HG03520 (cell line): ENCODE measurements around the gene CCDC57.

Experiments used
- ATAC-seq: cut with Tn5 transposase; IDR thresholded peaks from one replicate; pipeline ENCODE4 v1.9.1; 2021; ENCODE audit warnings: mild to moderate bottlenecking, moderate library complexity; ENCODE audit not compliant: unreplicated experiment

CCDC57 gene

DNA sequence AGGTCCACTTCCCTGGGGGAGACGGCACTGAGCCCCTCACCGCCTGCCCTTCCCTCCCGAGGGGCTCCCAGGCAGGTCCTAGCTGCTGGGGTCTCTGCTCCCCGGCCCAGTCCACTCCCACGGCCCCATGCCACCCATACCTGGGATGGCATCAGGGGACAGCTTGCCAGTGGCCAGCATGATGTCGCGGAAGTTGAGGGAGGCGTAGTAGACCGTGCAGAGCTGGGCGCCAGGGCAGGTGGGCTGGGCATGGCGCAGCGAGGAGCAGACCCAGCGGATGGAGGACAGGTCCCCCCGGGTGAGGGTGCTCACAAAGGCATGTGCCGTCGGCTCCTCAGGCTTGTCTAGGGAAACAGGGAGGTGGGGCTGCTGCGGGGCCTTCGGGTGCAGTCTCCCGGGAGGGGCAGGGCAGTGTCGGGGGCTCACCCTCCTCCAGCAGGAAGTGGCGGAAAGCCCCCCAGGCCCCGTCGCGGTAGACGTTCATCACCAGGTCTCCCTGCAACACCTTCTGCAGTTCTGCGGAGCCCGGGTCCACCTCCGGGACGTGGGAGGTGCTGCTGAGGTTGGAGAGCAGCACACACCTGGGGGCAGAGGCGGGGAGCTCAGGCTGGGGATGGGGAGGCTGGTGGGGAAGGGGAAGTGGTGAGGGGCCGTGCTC is 128.1 kb downstream of the CCDC57 start:
- no peak for ATAC-seq

DNA sequence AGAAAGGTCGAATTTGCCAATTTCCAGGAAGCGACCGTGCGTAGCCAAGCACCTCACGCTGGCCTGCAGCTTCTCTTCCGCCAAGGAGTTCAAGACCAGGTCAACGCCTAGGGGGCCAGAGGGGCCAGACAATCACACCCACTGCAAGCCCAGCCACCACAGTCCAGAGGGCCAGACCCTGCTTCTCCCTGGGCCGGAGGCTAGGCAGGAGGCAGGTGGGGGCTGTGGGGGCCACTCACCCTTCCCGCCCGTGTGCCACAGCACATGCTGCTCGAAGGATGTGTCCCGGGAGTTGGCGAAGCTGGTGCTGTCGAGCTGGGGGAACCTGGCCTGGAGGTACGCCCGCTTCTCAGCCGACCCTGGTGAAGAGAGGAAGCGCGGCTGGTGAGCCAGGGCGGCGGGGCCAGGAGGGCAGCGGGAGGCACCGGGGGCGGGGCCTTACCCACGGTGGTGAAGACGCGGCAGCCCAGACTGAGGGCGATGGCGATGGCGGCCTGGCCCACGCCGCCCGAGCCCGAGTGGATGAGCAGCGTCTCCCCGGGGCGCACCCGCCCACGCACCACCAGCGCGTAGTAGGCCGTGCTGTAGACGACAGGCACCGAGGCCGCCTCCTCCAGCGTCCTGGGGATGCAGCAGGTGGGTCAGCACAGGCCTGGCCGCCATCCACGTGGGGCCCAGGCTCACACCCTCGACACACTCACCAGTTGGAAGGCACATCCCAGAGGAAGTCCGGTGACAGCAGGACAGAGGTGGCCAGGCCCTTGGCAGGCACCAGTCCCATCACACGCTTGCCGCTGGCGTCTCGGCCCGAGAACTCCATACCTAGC is 128.9 kb downstream of the CCDC57 start:
- ATAC-seq = no peak

DNA sequence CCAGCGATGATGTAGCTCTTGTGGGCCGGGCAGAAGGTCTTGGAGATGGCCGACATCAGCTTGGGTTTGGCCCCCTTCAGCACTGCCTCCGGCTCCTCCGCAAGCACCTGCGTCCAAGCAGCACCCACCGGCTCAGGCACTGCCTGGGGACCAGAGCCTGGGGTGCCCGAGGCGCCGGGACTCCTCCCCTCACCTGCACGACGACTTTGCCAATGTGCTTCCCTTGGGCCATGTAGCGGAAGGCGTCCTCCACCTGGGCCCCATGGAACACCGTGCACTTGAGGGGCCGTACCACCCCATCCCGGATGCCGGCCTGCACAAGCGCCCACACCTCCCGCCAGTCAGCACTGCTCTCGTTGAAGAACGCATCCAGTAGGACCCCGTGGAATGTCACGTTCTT is 129.6 kb downstream of the CCDC57 start:
- no peak for ATAC-seq

DNA sequence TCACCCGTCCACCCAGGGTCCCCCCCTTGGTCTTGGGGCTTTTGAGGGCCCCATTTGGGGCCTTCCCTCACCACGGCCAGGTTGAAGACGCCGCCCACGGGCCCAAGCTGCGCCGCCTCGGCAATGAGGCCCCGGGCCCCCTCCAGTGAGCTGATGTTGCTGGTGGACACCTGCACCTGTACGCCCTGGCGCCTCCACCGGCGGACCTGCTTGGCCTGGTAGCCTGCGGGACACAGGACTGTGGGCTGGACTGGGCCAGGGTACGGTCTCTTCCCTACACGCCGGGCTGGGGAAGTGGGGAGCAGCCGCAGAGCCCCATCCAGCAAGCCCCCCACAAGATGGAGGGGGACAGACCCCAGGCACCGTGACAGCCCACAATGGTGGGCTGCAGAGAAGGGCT is 130.2 kb downstream of the CCDC57 start:
- ATAC-seq = no peak

DNA sequence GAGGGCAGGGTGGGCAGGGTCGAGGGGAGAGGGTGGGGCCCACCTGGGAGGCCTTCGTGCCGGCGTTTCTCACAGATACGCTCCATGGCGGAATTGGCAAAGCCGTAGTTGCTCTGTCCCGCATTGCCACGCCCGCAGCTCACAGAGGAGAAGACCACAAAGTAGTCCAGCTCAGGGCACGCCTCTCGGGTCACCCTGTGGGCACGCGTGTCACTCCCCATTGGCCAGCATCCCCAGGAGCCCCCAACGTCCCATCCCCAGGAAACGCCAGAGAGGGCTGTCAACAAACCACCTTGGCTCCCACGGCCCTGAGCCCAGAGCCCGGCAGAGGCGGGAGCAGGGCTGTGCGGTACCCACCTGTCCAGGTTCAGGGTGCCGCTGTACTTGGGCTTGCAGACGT is 130.7 kb downstream of the CCDC57 start:
- ATAC-seq = no peak

DNA sequence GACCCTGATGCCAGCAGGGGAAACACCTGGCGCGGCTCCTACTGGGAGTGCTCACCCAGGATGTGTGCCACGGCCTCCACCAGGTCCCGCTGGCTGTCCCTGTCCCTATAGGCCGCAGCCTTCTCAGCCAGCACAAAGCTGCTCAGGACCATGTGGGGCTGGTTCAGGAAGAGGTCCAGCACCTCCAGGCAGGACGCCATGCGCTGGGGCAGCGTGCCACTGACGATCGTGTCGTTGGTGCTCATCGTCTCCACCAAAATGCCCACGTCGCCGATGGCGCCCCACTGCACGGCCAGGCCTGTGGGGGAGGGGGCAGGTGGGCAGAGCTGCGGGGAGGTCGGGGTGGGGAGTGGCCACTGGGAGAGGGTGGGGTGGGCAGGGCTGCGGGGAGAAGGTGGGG is 131.1 kb downstream of the CCDC57 start:
- no peak for ATAC-seq

DNA sequence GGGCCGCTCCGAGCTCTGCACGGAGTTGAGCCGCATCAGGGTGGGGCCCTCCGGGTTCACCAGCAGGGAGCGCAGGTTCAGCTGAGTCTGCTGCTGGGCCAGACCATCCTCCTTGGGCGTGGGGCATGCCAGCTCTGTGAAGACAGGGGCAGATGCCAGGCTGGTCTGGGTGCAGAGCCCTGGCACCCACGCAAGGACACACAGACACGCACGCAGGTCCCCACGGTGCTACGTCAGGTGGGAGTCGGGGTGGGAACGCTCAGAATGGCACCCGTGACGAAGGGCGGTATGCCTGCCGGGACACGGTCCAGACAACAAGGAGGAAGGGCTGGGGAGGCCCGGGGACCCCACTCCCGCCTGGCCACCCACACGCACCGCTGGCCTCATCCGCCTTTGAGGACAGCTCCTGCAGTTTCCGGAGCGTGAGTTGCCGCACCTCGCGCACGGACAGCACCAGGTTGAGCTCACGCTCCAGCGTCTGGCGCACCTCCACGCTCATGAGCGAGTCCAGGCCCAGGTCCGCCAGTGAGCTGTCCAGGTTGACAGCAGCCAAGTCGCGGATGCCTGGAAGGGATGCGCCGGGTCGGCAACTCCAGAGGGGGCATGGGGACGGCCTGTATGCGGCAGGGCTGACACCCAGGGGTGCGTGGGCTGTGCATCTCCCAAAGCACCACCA is 131.7 kb downstream of the CCDC57 start:
- no peak for ATAC-seq

DNA sequence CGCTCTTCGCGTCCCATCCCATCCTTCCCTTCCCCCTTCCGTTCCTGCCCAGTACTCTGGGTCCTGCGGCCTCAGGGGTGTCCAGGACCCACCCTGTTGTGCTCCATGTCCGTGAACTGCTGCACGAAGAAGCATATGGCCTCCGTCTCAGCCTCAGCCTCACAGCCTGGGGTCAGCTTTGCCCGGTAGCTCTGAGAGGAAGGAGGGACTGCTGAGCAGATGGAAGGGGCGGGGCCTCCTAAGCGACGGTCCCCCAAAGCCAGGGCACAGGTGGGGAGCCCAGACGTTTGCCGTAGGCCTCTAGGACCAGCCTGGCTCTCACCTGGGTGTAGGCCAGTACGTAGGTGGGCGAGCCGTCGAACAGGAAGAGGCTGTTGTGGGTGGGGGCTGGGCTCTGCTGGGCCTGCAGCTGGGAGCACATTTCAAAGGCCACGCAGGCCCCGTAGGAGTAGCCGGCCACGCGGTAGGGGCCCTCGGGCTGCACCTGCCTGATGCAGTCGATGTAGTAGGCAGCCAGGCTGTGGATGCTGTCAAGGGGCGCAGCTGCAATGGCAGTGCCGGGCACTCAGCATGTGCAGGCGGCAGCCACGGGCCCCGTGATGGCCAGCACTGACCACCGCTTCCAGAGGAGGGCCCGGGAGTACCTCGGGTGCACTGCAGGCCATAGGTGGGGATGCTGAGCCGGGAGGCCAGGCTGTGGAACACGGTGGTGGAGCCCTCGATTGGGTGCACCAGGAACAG is 132.4 kb downstream of the CCDC57 start:
- ATAC-seq = no peak

DNA sequence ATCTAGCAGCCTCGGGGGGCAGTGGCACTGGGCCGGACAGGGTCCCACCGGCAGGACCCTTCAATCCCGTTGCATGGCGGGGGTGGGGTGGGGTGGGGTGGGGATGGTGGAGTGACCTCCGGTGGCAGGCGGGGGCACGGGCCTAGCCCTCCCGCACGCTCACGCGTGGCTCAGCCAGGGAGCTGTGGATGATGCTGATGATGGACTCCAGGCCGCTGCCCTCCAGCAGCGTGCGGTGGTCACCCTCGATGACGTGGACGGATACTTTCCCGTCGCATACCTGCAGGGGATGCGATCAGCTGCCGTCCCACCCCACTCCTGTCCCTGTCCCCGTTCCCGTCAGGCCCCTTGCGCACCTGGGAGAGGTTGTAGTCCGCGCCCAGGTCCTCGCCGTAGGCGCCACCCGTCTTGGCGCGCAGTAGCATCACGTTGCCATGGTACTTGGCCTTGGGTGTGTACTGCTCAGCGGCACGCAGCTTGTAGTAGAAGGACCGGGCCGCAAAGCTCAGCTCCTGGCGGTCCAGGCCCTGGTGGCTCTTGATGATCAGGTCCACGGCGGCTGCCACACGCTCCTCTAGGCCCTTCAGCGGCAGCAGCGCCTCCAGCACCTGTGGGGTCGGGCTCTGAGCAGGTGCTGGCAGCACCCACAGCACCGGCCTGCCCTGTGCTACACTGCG is 133.5 kb downstream of the CCDC57 start:
- no peak for ATAC-seq

DNA sequence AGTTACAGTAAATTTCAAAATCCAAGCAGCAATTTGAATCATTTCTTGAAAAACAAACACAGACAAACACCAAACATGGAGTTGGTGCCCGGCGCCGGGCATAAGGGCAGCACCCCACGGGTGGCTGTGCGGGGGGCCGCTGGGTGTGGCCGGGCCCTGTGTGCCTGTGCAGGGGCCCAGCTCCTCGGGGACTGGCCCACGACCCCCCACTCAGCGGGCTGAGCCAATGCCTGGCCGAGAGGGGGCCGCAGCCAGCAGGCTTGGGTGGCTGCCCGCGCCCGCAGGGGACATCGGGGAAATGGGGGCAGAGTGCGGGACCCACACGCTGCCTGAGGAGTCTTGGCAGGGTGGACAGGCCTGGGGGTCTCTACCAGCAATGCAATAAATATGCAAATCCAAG is 134.2 kb downstream of the CCDC57 start:
- ATAC-seq = no peak

DNA sequence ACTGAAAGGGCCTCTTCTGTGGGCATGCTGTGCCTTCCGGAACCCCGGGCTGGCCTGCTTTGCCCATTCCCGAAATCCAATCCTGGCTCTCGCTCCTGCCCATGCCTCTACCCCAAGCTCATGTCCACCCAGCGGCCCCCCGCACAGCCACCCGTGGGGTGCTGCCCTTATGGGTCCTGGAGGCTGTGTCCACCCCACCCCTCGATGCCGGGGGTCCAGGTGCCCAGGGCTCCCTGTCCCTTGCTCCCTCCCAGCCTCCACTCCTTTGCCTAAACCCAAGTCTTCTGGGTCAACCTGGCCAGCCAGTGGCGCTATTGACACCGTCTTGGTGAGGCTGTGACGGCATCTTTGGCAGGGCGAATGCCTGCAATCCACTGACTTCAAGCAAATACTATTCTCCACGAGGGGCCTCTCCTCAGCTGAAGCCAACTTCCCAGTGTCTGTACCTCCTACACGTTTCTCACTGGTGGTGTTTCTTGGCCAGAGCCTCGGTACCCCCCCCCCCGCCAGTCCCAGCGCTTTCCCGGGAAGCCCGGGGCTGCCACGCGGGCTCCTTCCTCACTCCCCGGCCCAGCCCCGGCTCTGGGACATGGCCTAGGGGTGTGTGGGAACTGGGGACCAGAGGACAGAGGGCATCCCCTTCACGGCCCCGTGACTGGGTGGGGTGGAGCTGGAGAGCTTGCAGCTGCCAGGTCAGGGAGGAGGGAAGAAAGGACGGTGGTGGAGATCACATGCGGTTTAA is 134.9 kb downstream of the CCDC57 start:
- ATAC-seq = no peak

DNA sequence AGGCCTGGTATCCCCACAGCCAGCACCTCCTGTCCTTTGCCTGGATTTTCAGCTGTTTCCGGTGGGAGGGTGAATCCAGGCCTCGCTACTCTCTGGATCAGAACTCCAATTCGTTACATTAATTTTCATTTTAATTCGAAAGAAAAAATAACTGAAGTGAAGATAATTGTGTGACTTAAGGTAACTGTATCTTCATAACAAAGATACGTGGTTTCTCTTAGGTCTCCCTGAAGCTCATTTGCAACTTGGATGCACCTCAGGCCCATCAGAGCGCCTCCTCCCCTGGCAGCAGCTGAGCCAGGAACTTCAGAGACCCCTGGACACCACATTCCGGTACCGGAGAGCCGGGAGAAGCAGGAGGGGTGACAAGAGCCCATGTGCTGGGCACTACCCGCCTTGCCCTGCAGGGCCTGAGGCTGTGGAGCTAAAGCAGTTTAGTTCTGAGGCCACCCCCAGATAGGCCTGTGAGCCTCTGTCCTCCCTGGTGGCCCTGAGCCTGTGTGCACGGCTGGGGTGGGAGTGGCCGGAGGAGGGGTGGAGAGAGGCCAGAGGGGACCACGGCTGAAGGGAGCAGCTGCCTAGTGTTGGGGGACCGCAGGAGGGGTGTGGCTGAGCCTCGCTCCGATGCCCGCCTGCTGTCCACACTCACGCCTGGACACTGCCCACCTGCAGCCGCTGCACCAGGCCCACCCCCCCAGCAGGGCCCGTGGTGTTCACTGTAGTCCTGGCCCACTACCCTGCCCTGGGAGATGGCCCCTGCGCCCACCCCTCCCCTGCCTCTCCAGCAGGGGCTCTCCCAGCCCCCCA is 135.7 kb downstream of the CCDC57 start:
- ATAC-seq = no peak

DNA sequence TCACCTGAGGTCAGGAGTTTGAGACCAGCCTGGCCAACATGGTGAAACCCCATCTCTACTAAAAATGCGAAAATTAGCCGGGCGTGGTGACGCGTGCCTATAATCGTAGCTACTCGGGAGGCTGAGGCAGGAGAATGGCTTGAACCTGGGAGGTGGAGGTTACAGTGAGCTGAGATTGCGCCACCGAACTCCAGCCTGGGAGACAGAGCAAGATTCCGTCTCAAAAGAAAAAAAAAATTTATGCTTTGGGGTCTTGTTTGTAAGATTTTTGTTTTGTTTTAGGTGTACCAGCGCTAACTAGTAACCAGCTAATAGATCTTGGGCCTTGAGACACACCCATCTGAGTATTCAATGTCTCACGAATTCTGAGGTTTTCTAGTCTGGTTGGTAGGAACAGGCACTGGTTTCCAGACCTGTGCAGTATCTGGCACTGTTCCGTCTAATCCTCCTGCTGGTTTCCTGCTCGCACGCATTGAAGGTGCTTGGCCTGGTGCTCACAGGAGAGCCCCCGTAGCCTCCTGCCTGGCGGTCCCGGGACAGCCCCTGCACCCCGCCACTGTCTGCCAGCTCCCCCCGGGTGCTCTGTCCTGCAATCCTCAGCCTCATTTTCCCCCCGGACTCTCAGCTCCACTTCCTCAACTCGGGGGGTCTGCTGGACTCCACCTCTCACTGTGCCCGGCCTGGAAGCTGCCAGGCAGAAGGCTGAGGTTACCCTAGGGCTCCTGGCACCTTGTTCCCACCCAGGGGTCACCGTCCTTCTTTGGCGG is 136.4 kb downstream of the CCDC57 start:
- no peak for ATAC-seq

DNA sequence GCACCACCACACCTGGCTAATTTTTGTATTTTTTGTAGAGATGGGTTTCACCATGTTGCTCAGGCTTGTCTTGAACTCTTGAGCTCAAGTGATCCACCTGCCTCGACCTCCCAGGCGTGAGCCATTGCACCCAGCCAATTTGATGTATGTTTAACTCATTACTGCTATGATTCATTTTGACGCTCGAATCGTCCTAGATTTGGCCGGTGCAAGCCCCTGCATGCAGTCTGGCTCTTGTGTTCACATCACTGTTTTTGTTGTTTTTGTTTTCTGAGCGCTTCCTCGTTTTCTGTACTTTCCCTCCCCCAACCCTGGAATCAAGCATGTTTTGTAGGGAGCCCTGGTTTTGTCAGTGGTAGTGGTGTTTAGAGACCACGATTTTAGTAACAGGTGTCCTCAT is 139.2 kb downstream of the CCDC57 start:
- no peak for ATAC-seq

DNA sequence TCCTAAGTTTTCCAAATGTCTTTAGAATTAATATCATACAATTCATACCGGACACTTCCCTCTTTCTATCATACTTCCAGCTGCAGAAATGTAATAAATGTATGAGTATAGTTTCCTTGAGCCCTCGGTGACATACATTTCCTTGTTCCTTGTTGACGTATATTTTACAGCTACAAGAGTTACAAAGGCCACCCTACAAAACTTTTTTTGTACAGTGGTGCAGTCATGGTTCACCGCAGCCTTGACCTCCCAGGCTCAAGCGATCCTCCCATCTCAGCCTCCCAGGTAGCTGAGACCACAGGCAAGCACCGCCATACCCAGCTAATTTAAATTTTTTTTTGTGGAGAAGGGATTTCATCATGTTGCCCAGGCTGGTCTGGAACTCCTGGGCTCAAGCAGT is 139.8 kb downstream of the CCDC57 start:
- no peak for ATAC-seq

DNA sequence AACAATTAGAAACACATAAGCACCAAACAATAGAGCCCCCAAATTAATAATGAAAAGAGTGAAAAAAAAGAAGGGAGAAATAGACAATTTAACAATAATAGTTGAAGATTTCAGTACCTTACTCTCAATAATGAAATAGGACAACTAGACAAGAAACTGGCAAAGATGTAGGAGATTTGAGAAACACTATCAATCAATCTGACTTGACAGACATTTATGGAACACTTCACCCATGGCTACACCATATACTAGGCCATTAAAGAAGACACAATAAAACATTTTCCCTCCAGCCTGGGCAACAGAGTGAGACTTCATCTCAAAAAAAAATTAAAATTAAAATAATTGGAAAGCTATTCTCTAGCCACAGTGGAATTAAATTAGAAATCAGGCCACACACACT is 142.0 kb downstream of the CCDC57 start:
- ATAC-seq = no peak

DNA sequence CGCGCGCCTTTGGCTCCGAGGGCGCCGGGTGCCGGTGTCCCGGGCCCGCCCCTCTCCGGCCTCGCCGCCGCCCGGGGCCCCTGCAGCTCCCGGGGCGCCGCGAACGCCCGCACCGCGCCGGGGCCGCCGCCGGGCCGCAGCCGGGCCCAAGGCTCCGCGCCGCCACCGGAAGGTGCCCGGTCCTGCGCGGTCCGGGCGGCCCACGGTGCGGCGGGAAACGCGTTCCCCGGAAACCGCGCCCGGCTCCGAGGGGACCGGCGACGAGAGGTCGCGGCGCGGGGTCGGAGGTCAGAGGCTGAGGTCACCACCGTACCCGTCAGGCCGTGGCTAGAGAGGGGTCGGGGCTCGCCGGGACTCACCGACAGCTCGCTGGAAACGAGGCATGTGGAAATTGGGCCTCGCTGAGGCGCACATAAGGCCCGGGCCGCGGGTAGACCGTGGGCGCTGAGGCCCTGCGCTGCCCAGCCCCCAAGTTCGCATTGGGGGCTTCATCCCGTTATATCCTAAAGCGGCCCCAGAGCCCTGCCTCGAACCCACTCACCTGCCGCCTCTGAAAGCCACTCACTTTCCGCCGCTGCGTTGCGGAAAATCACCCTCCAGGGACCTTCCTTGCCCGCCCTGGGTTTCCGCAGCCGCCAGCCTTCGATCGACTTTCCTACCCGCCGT is 146.9 kb downstream of the CCDC57 start, which contains the start of gene DUS1L:
TSS of gene DUS1L (minus strand) at position 167 of the 666 bp plus-strand sequence. CDS start 745 bp downstream, outside the sequence.
- ATAC-seq = peak; percentile 62

DNA sequence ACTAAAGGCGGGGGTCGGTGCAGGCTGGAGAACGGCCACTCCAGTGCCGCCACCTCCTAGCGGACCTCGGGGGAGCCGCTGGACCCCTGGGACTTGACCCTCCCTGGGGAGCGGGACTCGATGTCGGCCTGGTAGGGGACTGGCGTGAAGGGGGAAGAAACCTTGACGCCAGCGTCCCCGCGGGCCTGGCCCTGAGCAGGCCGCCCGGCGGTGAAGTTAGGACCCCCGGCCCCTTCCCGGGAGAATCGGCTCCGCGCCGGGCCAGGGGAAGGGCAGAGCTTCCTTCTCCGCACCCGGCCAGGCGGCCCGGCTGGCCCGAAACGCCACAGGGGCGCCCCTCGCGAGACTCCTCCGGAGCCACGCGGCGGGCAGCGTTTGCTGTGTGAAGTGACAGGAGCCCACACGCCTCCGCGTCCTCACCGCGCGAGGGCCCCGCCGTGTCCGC is 147.4 kb downstream of the CCDC57 start:
- ATAC-seq = peak; percentile 31
